Hematopoietic multipotent progenitor cell treated with erythropoietin and hydrocortisone succinate and interleukin-3 and kit ligand, for 8 days (in vitro differentiated cells): Measurements from ENCODE around the gene PUM1.
A peak's percentile ranks its signal among the peaks of the same experiment; 100 is the strongest.
"Not testable (repeated sequence)": the region's sequence is repeated elsewhere in the genome, so short reads cannot be mapped to it uniquely, and the experiment has no call there.

Experiments
- DNase-seq: peaks from one replicate; pipeline ENCODE4 v3.0.0-alpha.2; 2015

PUM1 gene

GRCh38 chr1:30957560-30958222 lies 107.8 kb downstream of the PUM1 start:
- DNase-seq: no peak

- DNase-seq: no peak
Observed at GRCh38 chr1:30955448-30956015, 110.0 kb downstream of the PUM1 start.

- DNase-seq: no peak
Observed at GRCh38 chr1:30953685-30954084, 111.8 kb downstream of the PUM1 start.

GRCh38 chr1:30952098-30952497 lies 113.4 kb downstream of the PUM1 start:
- no peak for DNase-seq

GRCh38 chr1:30950700-30951099 lies 114.8 kb downstream of the PUM1 start:
- no peak for DNase-seq

- DNase-seq: no peak
Observed at GRCh38 chr1:30950053-30950452, 115.5 kb downstream of the PUM1 start.

GRCh38 chr1:30949487-30949838 lies 116.1 kb downstream of the PUM1 start:
- DNase-seq: not testable (repeated sequence)

GRCh38 chr1:30948813-30949486 lies 116.6 kb downstream of the PUM1 start:
- not testable (repeated sequence) for DNase-seq

GRCh38 chr1:30948278-30948677 lies 117.2 kb downstream of the PUM1 start:
- no peak for DNase-seq

- no peak for DNase-seq
Observed at GRCh38 chr1:30947212-30947611, 118.3 kb downstream of the PUM1 start.

GRCh38 chr1:30942326-30942963 lies 123.1 kb downstream of the PUM1 start:
- no peak for DNase-seq

- DNase-seq: no peak
Observed at GRCh38 chr1:30940541-30940940, 125.0 kb downstream of the PUM1 start.

- no peak for DNase-seq
Observed at GRCh38 chr1:30936541-30937171, 128.9 kb downstream of the PUM1 start.

GRCh38 chr1:30935758-30936157 lies 129.8 kb downstream of the PUM1 start:
- not testable (repeated sequence) for DNase-seq

GRCh38 chr1:30934613-30935012 lies 130.9 kb downstream of the PUM1 start:
- no peak for DNase-seq

- no peak for DNase-seq
Observed at GRCh38 chr1:30933874-30934252, 131.7 kb downstream of the PUM1 start.

GRCh38 chr1:30930631-30931173 lies 134.8 kb downstream of the PUM1 start:
- no peak for DNase-seq

- DNase-seq: no peak
Observed at GRCh38 chr1:30929944-30930525, 135.5 kb downstream of the PUM1 start.

- peak; percentile 72 for DNase-seq
Observed at GRCh38 chr1:30929135-30929889, 136.2 kb downstream of the PUM1 start.

- DNase-seq: no peak
Observed at GRCh38 chr1:30928789-30929134, 136.8 kb downstream of the PUM1 start.

- DNase-seq: no peak
Observed at GRCh38 chr1:30928171-30928570, 137.3 kb downstream of the PUM1 start.

- no peak for DNase-seq
Observed at GRCh38 chr1:30927448-30927847, 138.1 kb downstream of the PUM1 start.
